B cell (primary cell): ENCODE data around the gene TNRC6B.

Experiments
- CTCF ChIP-seq: fragments of 200-600 bp; IDR thresholded peaks from one replicate; pipeline ENCODE4 v1.8.0; 2022; ENCODE audit warnings: antibody characterized with exemption, mild to moderate bottlenecking
- EZH2 ChIP-seq: IDR thresholded peaks from 2 replicates; pipeline ENCODE4 v1.6.1; 2012; ENCODE audit warnings: borderline replicate concordance, low read depth, mild to moderate bottlenecking, moderate library complexity, low read length; ENCODE audit not compliant: insufficient read depth, poor library complexity, severe bottlenecking

GRCh38 chr22:40237788-40238424 is 60.2 kb downstream of the TNRC6B start:
- no peak for TF ChIP-seq CTCF
- TF ChIP-seq EZH2: no peak
